K562 (cell line): Measurements from ENCODE around the gene LRRIQ1. TPM values are rescaled to one million over a fixed set of nuclear protein-coding genes. Genes with fewer than 3 reads are reported as not detected.
A peak's percentile ranks its signal among the peaks of the same experiment; 100 is the strongest.

Experiments
- ATAC-seq: fragments of 200-7000 bp; cut with Tn5 transposase; 3 replicates; pipeline ENCODE4 v1.9.1; 2020; ENCODE audit warnings: moderate library complexity
- BruUV-seq: library from RNA; stranded (reverse); fragments of 400-500 nt; replicated peaks from 2 replicates; lab custom pipeline; 2021; lab: Mats Ljungman, UMichigan
- CTCF ChIA-PET: fragments of 300-600 bp; formaldehyde crosslinking; extraction: SDS; loops from one replicate; lab custom pipeline; 2021; ENCODE audit warnings: low intra/inter-chr PET ratio; lab: Yijun Ruan, JAX
- POLR2A ChIA-PET: fragments of 300-600, 350-650 bp; sonication (Branson Sonifier 250); formaldehyde crosslinking; extraction: SDS; loops from one replicate; lab custom pipeline; 2021; ENCODE audit warnings: antibody characterized with exemption, inconsistent platforms; lab: Yijun Ruan, JAX
- DNase-seq, 4 experiments: peaks; one replicate each; pipeline versions ENCODE4 v3.0.0 to v3.0.0-alpha.2; 2011 to 2018; ENCODE audit warnings: low spot score in 3 of 4, mixed read lengths in 3 of 4; ENCODE audit errors: extremely low read depth in 1 of 4
- FAIRE-seq: peaks from 2 replicates; lab custom pipeline; 2011; peaks lifted over from hg19 to GRCh38; lab: Jason Lieb, UNC
- H2AFZ ChIP-seq: 2 replicates; pipeline ENCODE4 v1.6.0; 2011; ENCODE audit warnings: low read depth, low read length, control low read depth, inconsistent platforms
- H3K27ac ChIP-seq: fragments of 200-600 bp; 3 replicates; pipeline ENCODE4 v1.8.0; 2011; ENCODE audit warnings: low read depth, mild to moderate bottlenecking, control low read depth, inconsistent platforms, low read length, moderate library complexity, mixed read lengths; ENCODE audit errors: extremely low read depth
- H3K27me3 ChIP-seq, 2 experiments: fragments of 300-600 bp in 1 of 2; 2 replicates in 1 of 2; 3 replicates in 1 of 2; pipeline versions ENCODE4 v1.6.0 to v1.8.0; 2011; ENCODE audit warnings: inconsistent platforms in 2 of 2, low read length in 2 of 2, mild to moderate bottlenecking in 1 of 2, mixed read lengths in 1 of 2, moderate library complexity in 1 of 2; ENCODE audit not compliant: control insufficient read depth in 2 of 2, insufficient read depth in 2 of 2
- H3K36me3 ChIP-seq: fragments of 300-600 bp; 3 replicates; pipeline ENCODE4 v1.8.0; 2011; ENCODE audit warnings: mild to moderate bottlenecking, low read length, inconsistent platforms; ENCODE audit not compliant: control insufficient read depth, insufficient read depth
- H3K4me1 ChIP-seq, 2 experiments: fragments of 200-600 bp in 1 of 2; replicated peaks in 1 of 2; 2 replicates in 1 of 2; 3 replicates in 1 of 2; pipeline versions ENCODE4 v1.5.1 to v1.8.0; 2011; ENCODE audit warnings: inconsistent platforms in 2 of 2, low read length in 2 of 2, mild to moderate bottlenecking in 1 of 2, mixed read lengths in 1 of 2, moderate library complexity in 1 of 2; ENCODE audit not compliant: control insufficient read depth in 2 of 2, insufficient read depth in 2 of 2
- H3K4me2 ChIP-seq: 2 replicates; pipeline ENCODE4 v1.6.1; 2011; ENCODE audit warnings: low read length, control low read depth, inconsistent platforms, mixed read lengths; ENCODE audit not compliant: insufficient read depth
- H3K4me3 ChIP-seq: fragments of 200-600 bp; sonication (generic), shearing (Covaris generic); 2 replicates; pipeline ENCODE4 v1.5.1; 2016; ENCODE audit warnings: control low read depth, inconsistent platforms
- H3K79me2 ChIP-seq: fragments of 200-600 bp; 3 replicates; pipeline ENCODE4 v1.8.0; 2011; ENCODE audit warnings: low read length, inconsistent platforms; ENCODE audit not compliant: control insufficient read depth, insufficient read depth
- H3K9ac ChIP-seq, 2 experiments: 2 replicates each; pipeline versions ENCODE4 v1.6.0 to v1.6.1; 2011; ENCODE audit warnings: low read depth in 2 of 2, low read length in 2 of 2, control low read depth in 1 of 2, inconsistent platforms in 1 of 2, mild to moderate bottlenecking in 1 of 2, mixed read lengths in 1 of 2; ENCODE audit not compliant: insufficient read depth in 1 of 2
- H3K9me1 ChIP-seq: one replicate; pipeline ENCODE4 v1.6.0; 2011; ENCODE audit warnings: inconsistent platforms, mild to moderate bottlenecking, low read length, moderate library complexity; ENCODE audit not compliant: control insufficient read depth, insufficient read depth
- H3K9me3 ChIP-seq: replicated peaks from 2 replicates; pipeline ENCODE4 v1.5.1; 2011; ENCODE audit warnings: low read depth, low read length, inconsistent platforms; ENCODE audit not compliant: control insufficient read depth, insufficient read depth
- H4K20me1 ChIP-seq: replicated peaks from 2 replicates; pipeline ENCODE4 v1.6.1; 2011; ENCODE audit warnings: low read length, inconsistent platforms, mixed read lengths; ENCODE audit not compliant: control insufficient read depth, insufficient read depth
- CTBP1 ChIP-seq: fragments of 450-650 bp; IDR thresholded peaks from 2 replicates; pipeline ENCODE4 v1.6.1; 2016; ENCODE audit warnings: borderline replicate concordance
- GATA2 ChIP-seq: sonication (generic); formaldehyde crosslinking; IDR thresholded peaks from 2 replicates; pipeline ENCODE4 v1.4.0; 2020; ENCODE audit warnings: mild to moderate bottlenecking, missing genetic modification reagents
- HMBOX1 ChIP-seq: sonication (generic); IDR thresholded peaks from 2 replicates; pipeline ENCODE4 v1.6.1; 2016
- PRPF4 ChIP-seq: fragments of 200-400 bp; formaldehyde crosslinking; IDR thresholded peaks from one replicate; pipeline ENCODE4 v1.6.1; 2017; ENCODE audit warnings: low read length, low read depth, mild to moderate bottlenecking; ENCODE audit not compliant: insufficient read depth, poor library complexity, severe bottlenecking
- PURB ChIP-seq: sonication (generic); formaldehyde crosslinking; IDR thresholded peaks from 2 replicates; pipeline ENCODE4 v1.9.0; 2021; ENCODE audit warnings: low read depth, mild to moderate bottlenecking, missing genetic modification reagents
- RAD21 ChIP-seq, 2 experiments: fragments of 250-450 bp in 1 of 2; fragments of 450-650 bp in 1 of 2; sonication (Bioruptor Pico) in 1 of 2; formaldehyde crosslinking in 1 of 2; IDR thresholded peaks in 1 of 2; conservative IDR thresholded peaks in 1 of 2; 2 replicates each; pipeline versions ENCODE4 v1.4.0 to v1.8.0; 2020 to 2022; ENCODE audit warnings: mild to moderate bottlenecking in 2 of 2, moderate library complexity in 1 of 2
- REST ChIP-seq, 2 experiments: fragments of 450-650 bp; formaldehyde crosslinking in 1 of 2; IDR thresholded peaks; 2 replicates each; pipeline versions ENCODE4 v1.4.0 to v1.6.1; 2014 to 2020; ENCODE audit warnings: mild to moderate bottlenecking in 2 of 2, borderline replicate concordance in 1 of 2, low read depth in 1 of 2
- TCFL5 ChIP-seq: fragments of 250-450 bp; sonication (Bioruptor Pico); conservative IDR thresholded peaks from 2 replicates; pipeline ENCODE4 v1.6.1; 2021; ENCODE audit warnings: mild to moderate bottlenecking, moderate library complexity, matching md5 sums
- TEAD2 ChIP-seq: fragments of 450-650 bp; IDR thresholded peaks from 2 replicates; pipeline ENCODE4 v1.6.1; 2016; ENCODE audit warnings: missing genetic modification characterization, control low read depth, missing compliant biosample characterization
- U2AF2 ChIP-seq: fragments of 200-400 bp; formaldehyde crosslinking; optimal IDR thresholded peaks from 2 replicates; pipeline ENCODE3; 2017; ENCODE audit warnings: low read depth, mild to moderate bottlenecking, low read length
- XRCC4 ChIP-seq: IDR thresholded peaks from one replicate; pipeline ENCODE4 v1.6.1; 2011; ENCODE audit not compliant: insufficient read depth, insufficient read length; ENCODE audit errors: extremely low read depth
- WGBS: fragments of 100-300 bp; shearing (Covaris generic); methylation state at CpG from one replicate; pipeline ENCODE4 v1.1.6; 2016; ENCODE audit warnings: low coverage, mixed read lengths; ENCODE audit not compliant: insufficient coverage; ENCODE audit errors: missing lambda C conversion rate; 5-methylcytosine and 5-hydroxymethylcytosine counted together
- in situ Hi-C: fragments of 300-500 bp; cut with MboI; formaldehyde crosslinking; loops from 4 replicates; pipeline ENCODE4 v1.15.0; 2018; ENCODE audit warnings: inconsistent platforms, mixed read lengths
- intact Hi-C: fragments of 100-400 bp; cut with micrococcal nuclease; formaldehyde crosslinking; loops from 2 replicates; pipeline ENCODE4 v1.14.2; 2022
- polyA plus RNA-seq, 8 experiments: library from polyadenylated mRNA; depleted of rRNA in 4 of 8; stranded (reverse) in 5 of 8; unstranded in 3 of 8; fragments of >200 nt; fragmentation: Nextera tagmentation in 2 of 8; fragmentation: Illumina TruSeq in 1 of 8; extraction: Ambion mirVana in 2 of 8; extraction: Trizol in 1 of 8; gene quantifications; 2 replicates each; pipeline versions ENCODE4 v1.2.1 to v1.2.3, GENCODE V29; 2011 to 2014; ENCODE audit warnings: inconsistent platforms in 1 of 8, missing spikeins in 1 of 8
- total RNA-seq, 7 experiments: library from RNA; depleted of rRNA in 6 of 7; stranded (reverse); fragments of >200 nt in 6 of 7; fragmentation: Illumina TruSeq in 2 of 7; extraction: Trizol in 2 of 7; gene quantifications; 2 replicates each; pipeline versions ENCODE4 v1.2.1 to v1.2.3, GENCODE V29; 2011 to 2021; ENCODE audit warnings: low replicate concordance in 1 of 7

The LRRIQ1 gene
- total and polyA plus RNA-seq, 9 of the 15 experiments (the other 6 are each of a cell fraction or from before 2014, with no cell fraction given): not detected

- in situ Hi-C loops (no loop called here), intact Hi-C loops (no loop called here)
- H3K27me3 ChIP-seq: no peaks in the 10 kb centered on the region
- FAIRE-seq (no peak), DNase-seq (peak in 2 of 4 experiments; percentile 1 to 2), ATAC-seq (no peak)
- no peaks in the 10 kb centered on the region for H3K4me1 ChIP-seq
- no peaks in the 10 kb centered on the region for H3K9me1 ChIP-seq
- H2AFZ ChIP-seq: no peak overlapping the region
- ChIA-PET CTCF (interaction anchor here (0.7 kb wide), 1 partner anchor 374 kb away, joined by 4 read pairs; no protein-coding TSS in a partner anchor), POLR2A (no interaction called here)
- no peaks in the 10 kb centered on the region for H3K79me2 ChIP-seq
- H3K4me2 ChIP-seq: no peak overlapping the region
- no peak overlapping the region for H3K9ac ChIP-seq
- H3K9me3 ChIP-seq: no peaks in the 10 kb centered on the region
- no peaks in the 10 kb centered on the region for H3K36me3 ChIP-seq
- no peaks in the 10 kb centered on the region for H4K20me1 ChIP-seq
- H3K4me3 ChIP-seq: no peak overlapping the region
- 0% methylated on average over 1 of the region's 1 CpG for WGBS
- no TSS peak for BruUV-seq
- no peak overlapping the region for H3K27ac ChIP-seq
- TF ChIP-seq HMBOX1: no peak
- TF ChIP-seq XRCC4: no peak
- TF ChIP-seq GATA2 (CRISPR knock-in tag): no peak
- no peak for TF ChIP-seq PRPF4
- no peak for TF ChIP-seq TEAD2
- TF ChIP-seq CTBP1: no peak
- TF ChIP-seq TCFL5 (CRISPR knock-in tag): no peak
- TF ChIP-seq RAD21 (CRISPR knock-in tag; conservative IDR thresholded peaks at IDR 0.05 in 1 of 2, IDR thresholded peaks at IDR 0.05 in 1 of 2): peak; percentile 24 to 31; a peak in 3 of 4 replicates
- TF ChIP-seq REST (IDR thresholded peaks at IDR 0.05; ENCODE audit: borderline replicate concordance): 0 out of 2 replicates have a peak, but pooled peaks have one; percentile 10
- TF ChIP-seq REST (CRISPR knock-in tag; IDR thresholded peaks at IDR 0.05; ENCODE audit: low read depth): no peak
- TF ChIP-seq U2AF2: no peak
- TF ChIP-seq PURB: no peak
Observed at GRCh38 chr12:85076688-85077430, 40.7 kb downstream of the LRRIQ1 start.
